NCI-H146 treated with DMSO at 0.1 percent for 48 hours (cell line): ENCODE measurements around the gene GOLGA8F.
"Not testable (repeated sequence)": the region's sequence is repeated elsewhere in the genome, so short reads cannot be mapped to it uniquely, and the experiment has no call there.

Experiments
- DNase-seq: peaks from one replicate; lab custom pipeline; 2025; ENCODE audit not compliant: unreplicated experiment; lab: John Stamatoyannopoulos, UW

GOLGA8F gene

GRCh38 chr15:28378364-28378763 lies at the start of gene GOLGA8F:
Gene GOLGA8F (plus strand): TSS chr15:28378664. CDS start chr15:28378762, 98 bp downstream.
- DNase-seq: not testable (repeated sequence)

GRCh38 chr15:28357984-28358383 lies 20.5 kb upstream of the GOLGA8F start, which contains the start of gene GOLGA6L24:
Gene GOLGA6L24 (minus strand): TSS chr15:28358084. CDS start chr15:28358023, 61 bp downstream.
- DNase-seq: not testable (repeated sequence)

DNA sequence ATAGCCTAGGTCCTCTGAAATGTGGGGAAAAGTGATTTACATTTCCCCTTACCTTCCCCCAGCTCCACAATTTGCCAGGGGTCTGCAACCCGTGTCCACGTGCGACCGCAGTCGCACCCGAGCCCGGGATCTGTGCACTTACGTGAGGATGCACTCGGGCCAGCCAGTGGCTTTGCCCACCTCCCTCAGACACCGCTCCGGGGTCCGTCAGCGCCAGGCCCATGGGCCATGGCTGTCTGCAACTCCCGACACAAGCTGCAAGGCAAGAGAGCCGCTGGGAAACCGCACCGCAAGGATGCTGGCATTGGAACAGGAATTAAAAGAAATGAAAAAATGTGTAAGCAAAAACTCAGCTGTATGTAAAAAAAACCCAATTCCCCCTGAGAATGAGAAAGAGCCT lies 13.0 kb upstream of the GOLGA8F start:
- not testable (repeated sequence) for DNase-seq

GRCh38 chr15:28380053-28380452 lies 1.6 kb downstream of the GOLGA8F start:
- DNase-seq: not testable (repeated sequence)

GRCh38 chr15:28396022-28396421 lies 17.6 kb downstream of the GOLGA8F start:
- DNase-seq: not testable (repeated sequence)

DNA sequence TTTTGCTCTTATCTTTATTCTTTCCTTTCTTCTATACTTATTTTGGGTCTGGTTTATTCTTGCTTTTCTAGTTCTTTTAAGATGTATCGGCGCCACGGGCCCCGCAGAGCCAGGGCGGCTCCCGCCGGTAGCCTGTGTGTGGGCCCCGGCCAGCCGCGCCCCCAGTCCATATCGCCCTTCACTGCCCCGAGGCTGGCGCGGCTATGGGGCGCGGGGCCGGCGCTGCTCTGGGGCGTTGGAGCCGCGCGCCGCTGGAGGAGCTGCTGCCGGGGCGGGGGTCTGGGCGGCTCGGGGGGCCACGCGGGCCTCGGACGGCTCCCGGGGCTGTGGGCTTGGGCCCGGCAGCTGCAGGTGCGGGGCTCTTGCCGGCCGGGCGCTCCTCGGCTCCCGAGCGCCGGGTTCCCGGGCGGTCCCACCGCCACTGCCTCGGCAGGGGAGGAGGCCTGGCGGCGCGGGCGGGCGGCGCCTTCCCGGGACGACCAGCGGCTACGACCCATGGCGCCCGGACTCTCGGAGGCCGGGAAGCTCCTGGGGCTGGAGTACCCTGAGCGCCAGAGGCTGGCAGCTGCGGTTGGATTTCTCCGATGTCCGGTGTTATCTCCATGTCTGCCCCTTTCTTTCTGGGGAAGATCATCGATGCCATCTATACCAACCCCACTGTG lies 24.4 kb downstream of the GOLGA8F start:
- DNase-seq: not testable (repeated sequence)

DNA sequence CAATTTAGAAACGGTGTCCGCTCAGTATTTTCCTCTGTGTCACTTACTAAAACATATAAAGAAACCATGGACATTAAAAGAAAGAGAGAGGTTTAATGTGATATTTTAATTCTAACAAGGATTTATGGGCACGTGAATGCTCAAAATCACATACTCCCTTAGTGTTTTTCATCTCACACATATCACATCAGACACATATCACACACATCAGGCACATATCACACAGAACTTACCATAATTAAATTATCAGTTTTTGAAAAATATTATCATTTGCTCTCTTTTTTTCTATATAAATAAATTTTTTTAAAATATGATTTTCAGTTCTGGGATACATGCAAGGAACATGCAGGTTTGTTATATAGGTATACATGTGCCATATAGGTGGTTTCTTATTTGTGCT lies 42.0 kb downstream of the GOLGA8F start:
- not testable (repeated sequence) for DNase-seq

- not testable (repeated sequence) for DNase-seq
Observed at GRCh38 chr15:28435594-28435993, 57.1 kb downstream of the GOLGA8F start.
